ENCODE measurements around the gene AUP1.

DNA sequence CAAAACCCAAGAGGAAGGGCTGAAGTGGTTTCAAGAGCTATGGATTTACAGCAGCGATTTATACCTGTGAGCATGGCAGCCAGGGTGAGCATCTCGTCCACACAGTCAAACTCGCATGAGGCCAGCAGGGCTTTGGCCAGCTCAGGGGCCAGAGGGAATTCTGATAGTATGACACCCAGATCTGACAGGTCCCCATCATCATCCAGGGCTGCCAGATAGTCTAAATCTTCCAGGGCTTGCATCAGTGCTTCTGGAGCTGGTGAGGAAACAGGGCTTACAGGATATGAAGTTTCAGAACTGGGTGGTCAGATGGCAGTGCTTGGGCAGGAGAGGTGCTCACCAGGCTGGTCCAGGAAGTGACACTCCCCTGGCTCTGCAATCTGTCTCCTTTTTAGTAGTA lies 7.0 kb downstream of the AUP1 start:
- TF ChIP-seq, protein P1, sequence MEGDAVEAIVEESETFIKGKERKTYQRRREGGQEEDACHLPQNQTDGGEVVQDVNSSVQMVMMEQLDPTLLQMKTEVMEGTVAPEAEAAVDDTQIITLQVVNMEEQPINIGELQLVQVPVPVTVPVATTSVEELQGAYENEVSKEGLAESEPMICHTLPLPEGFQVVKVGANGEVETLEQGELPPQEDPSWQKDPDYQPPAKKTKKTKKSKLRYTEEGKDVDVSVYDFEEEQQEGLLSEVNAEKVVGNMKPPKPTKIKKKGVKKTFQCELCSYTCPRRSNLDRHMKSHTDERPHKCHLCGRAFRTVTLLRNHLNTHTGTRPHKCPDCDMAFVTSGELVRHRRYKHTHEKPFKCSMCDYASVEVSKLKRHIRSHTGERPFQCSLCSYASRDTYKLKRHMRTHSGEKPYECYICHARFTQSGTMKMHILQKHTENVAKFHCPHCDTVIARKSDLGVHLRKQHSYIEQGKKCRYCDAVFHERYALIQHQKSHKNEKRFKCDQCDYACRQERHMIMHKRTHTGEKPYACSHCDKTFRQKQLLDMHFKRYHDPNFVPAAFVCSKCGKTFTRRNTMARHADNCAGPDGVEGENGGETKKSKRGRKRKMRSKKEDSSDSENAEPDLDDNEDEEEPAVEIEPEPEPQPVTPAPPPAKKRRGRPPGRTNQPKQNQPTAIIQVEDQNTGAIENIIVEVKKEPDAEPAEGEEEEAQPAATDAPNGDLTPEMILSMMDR (conservative IDR thresholded peaks at IDR 0.05; ENCODE audit: low read depth, low read length), result no peak
- TF ChIP-seq, protein P2, sequence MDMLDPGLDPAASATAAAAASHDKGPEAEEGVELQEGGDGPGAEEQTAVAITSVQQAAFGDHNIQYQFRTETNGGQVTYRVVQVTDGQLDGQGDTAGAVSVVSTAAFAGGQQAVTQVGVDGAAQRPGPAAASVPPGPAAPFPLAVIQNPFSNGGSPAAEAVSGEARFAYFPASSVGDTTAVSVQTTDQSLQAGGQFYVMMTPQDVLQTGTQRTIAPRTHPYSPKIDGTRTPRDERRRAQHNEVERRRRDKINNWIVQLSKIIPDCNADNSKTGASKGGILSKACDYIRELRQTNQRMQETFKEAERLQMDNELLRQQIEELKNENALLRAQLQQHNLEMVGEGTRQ (IDR thresholded peaks at IDR 0.05; ENCODE audit: low read depth, low read length), result no peak
- TF ChIP-seq POLR2A (IDR thresholded peaks at IDR 0.05; ENCODE audit: low read depth, low read length) (no peak), NFE2L2 (IDR thresholded peaks at IDR 0.05; ENCODE audit: low read depth, low read length) (no peak), RCOR1 (IDR thresholded peaks at IDR 0.05; ENCODE audit: insufficient replicate concordance, low read length) (no peak), SMC3 (IDR thresholded peaks at IDR 0.05; ENCODE audit: low read depth, low read length) (no peak), RAD21 (IDR thresholded peaks at IDR 0.05; ENCODE audit: low read length) (no peak), ELK1 (IDR thresholded peaks at IDR 0.05; ENCODE audit: borderline replicate concordance, low read depth, low read length) (no peak), RFX5 (IDR thresholded peaks at IDR 0.05; ENCODE audit: low read depth, low read length) (no peak), CEBPB (IDR thresholded peaks at IDR 0.05; ENCODE audit: low read depth, low read length) (no peak), MAZ (IDR thresholded peaks at IDR 0.05; ENCODE audit: borderline replicate concordance, low read depth, low read length) (no peak), BHLHE40 (IDR thresholded peaks at IDR 0.05; ENCODE audit: low read depth, low read length) (no peak), FOS (IDR thresholded peaks at IDR 0.05; ENCODE audit: low read depth, low read length) (no peak), MXI1 (IDR thresholded peaks at IDR 0.05; ENCODE audit: borderline replicate concordance, low read depth, low read length) (no peak)

All from IMR-90 (cell line).